SU-DHL-6 (cell line): ENCODE data around the gene SGIP1.

Experiments used
- H2AFZ ChIP-seq: fragments of 200-600 bp; sonication (generic); 2 replicates; pipeline ENCODE4 v1.6.1; 2014; ENCODE audit warnings: low read depth, mild to moderate bottlenecking, moderate library complexity, mixed read lengths, antibody characterized with exemption, low read length; ENCODE audit not compliant: severe bottlenecking
- H3F3A ChIP-seq: fragments of 200-600 bp; shearing (Covaris generic); 2 replicates; pipeline ENCODE4 v1.6.0; 2016; ENCODE audit warnings: antibody characterized with exemption, mild to moderate bottlenecking; ENCODE audit not compliant: insufficient read depth
- H3K27ac ChIP-seq: fragments of 200-600 bp; sonication (generic); 2 replicates; pipeline ENCODE4 v1.5.1; 2016; ENCODE audit warnings: low read depth, mild to moderate bottlenecking, low read length, moderate library complexity, mixed read lengths
- H3K27me3 ChIP-seq: fragments of 200-600 bp; sonication (generic), shearing (Covaris generic); 2 replicates; pipeline ENCODE4 v1.6.0; 2014; ENCODE audit warnings: mild to moderate bottlenecking, low read length
- H3K36me3 ChIP-seq: fragments of 200-600 bp; sonication (generic); 2 replicates; pipeline ENCODE4 v1.6.1; 2014; ENCODE audit warnings: mild to moderate bottlenecking, low read length, mixed read lengths
- H3K4me2 ChIP-seq: fragments of 300-600, 200-600 bp; shearing (Covaris generic), sonication (generic); 2 replicates; pipeline ENCODE4 v1.6.0; 2014; ENCODE audit warnings: low read length, low read depth, mild to moderate bottlenecking; ENCODE audit not compliant: poor library complexity, severe bottlenecking
- H3K4me3 ChIP-seq: fragments of 200-600 bp; sonication (generic); 2 replicates; pipeline ENCODE4 v1.5.1; 2014; ENCODE audit warnings: antibody characterized with exemption, low read length, mild to moderate bottlenecking, mixed read lengths; ENCODE audit not compliant: insufficient read depth, poor library complexity, severe bottlenecking
- H3K79me2 ChIP-seq: fragments of 200-600 bp; sonication (generic); 2 replicates; pipeline ENCODE4 v1.6.1; 2014; ENCODE audit warnings: mild to moderate bottlenecking, low read length, moderate library complexity; ENCODE audit not compliant: insufficient read depth
- H3K9ac ChIP-seq: fragments of 200-600 bp; sonication (generic); 2 replicates; pipeline ENCODE4 v1.7.0; 2014; ENCODE audit warnings: mild to moderate bottlenecking, low read length
- H3K9me2 ChIP-seq: fragments of 200-600 bp; sonication (generic); replicated peaks from 2 replicates; pipeline ENCODE4 v1.6.1; 2014; ENCODE audit warnings: low read length; ENCODE audit not compliant: insufficient read depth
- H3K9me3 ChIP-seq: fragments of 200-600 bp; sonication (generic); 2 replicates; pipeline ENCODE4 v1.6.1; 2014; ENCODE audit warnings: low read length, mixed read lengths; ENCODE audit not compliant: insufficient read depth
- H4K20me1 ChIP-seq: fragments of 200-600 bp; sonication (generic); 2 replicates; pipeline ENCODE4 v1.6.1; 2014; ENCODE audit warnings: low read depth, mild to moderate bottlenecking, antibody characterized with exemption, low read length, moderate library complexity, mixed read lengths
- CTCF ChIP-seq: fragments of 200-600 bp; sonication (generic); IDR thresholded peaks from one replicate; pipeline ENCODE4 v1.5.1; 2017; ENCODE audit warnings: antibody characterized with exemption, mild to moderate bottlenecking, low read length, moderate library complexity; ENCODE audit not compliant: insufficient read depth, poor library complexity, severe bottlenecking
- EZH2phosphoT487 ChIP-seq: fragments of 200-600 bp; sonication (generic), shearing (Covaris generic); conservative IDR thresholded peaks from 2 replicates; pipeline ENCODE4 v1.6.1; 2018; ENCODE audit warnings: mild to moderate bottlenecking, antibody characterized with exemption, low read length, moderate library complexity, mixed read lengths

Gene SGIP1

GRCh38 chr1:66692681-66693080, 158.7 kb downstream of the SGIP1 start:
- no peaks in the 10 kb centered on the region for H3K9me2 ChIP-seq
- TF ChIP-seq EZH2phosphoT487, result no peak
- no peak for TF ChIP-seq CTCF
- no peak overlapping the region for H3K4me3 ChIP-seq
- no peaks in the 10 kb centered on the region; the same call in 1 of the 2 replicates for H4K20me1 ChIP-seq
- no peaks in the 10 kb centered on the region for H3F3A ChIP-seq
- no peak overlapping the region for H3K27ac ChIP-seq
- H3K79me2 ChIP-seq, result no peaks in the 10 kb centered on the region
- no peaks in the 10 kb centered on the region for H3K36me3 ChIP-seq
- H3K9ac ChIP-seq, result no peak overlapping the region
- H3K4me2 ChIP-seq, result no peak overlapping the region
- H3K9me3 ChIP-seq, result no peaks in the 10 kb centered on the region
- no peaks in the 10 kb centered on the region for H3K27me3 ChIP-seq
- no peak overlapping the region for H2AFZ ChIP-seq

GRCh38 chr1:66693856-66694255, 159.9 kb downstream of the SGIP1 start:
- no peak overlapping the region for H3K4me2 ChIP-seq
- no peak overlapping the region for H2AFZ ChIP-seq
- no peaks in the 10 kb centered on the region for H3K9me2 ChIP-seq
- H3K4me3 ChIP-seq, result no peak overlapping the region
- H3K79me2 ChIP-seq, result no peaks in the 10 kb centered on the region
- H3F3A ChIP-seq, result no peaks in the 10 kb centered on the region
- no peaks in the 10 kb centered on the region for H3K27me3 ChIP-seq
- no peak overlapping the region for H3K9ac ChIP-seq
- TF ChIP-seq CTCF (no peak), EZH2phosphoT487 (no peak)
- H3K36me3 ChIP-seq, result no peaks in the 10 kb centered on the region
- H4K20me1 ChIP-seq, result no peaks in the 10 kb centered on the region; the same call in 1 of the 2 replicates
- H3K9me3 ChIP-seq, result no peaks in the 10 kb centered on the region
- H3K27ac ChIP-seq, result no peak overlapping the region

GRCh38 chr1:66695116-66695515, 161.2 kb downstream of the SGIP1 start:
- Histone ChIP-seq H3K4me2 (no peak overlapping the region), H3K27ac (no peak overlapping the region), H3F3A (no peaks in the 10 kb centered on the region), H3K9me3 (no peaks in the 10 kb centered on the region), H3K36me3 (no peaks in the 10 kb centered on the region), H2AFZ (no peak overlapping the region), H3K79me2 (no peaks in the 10 kb centered on the region), H4K20me1 (no peaks in the 10 kb centered on the region; the same call in 1 of the 2 replicates), H3K27me3 (no peaks in the 10 kb centered on the region), H3K9me2 (no peaks in the 10 kb centered on the region), H3K4me3 (no peak overlapping the region), H3K9ac (no peak overlapping the region)
- TF ChIP-seq CTCF, result no peak
- no peak for TF ChIP-seq EZH2phosphoT487

- Histone ChIP-seq H3K27ac (no peak overlapping the region), H3K9ac (no peak overlapping the region), H3K36me3 (no peaks in the 10 kb centered on the region), H2AFZ (no peak overlapping the region), H4K20me1 (no peaks in the 10 kb centered on the region; the same call in 1 of the 2 replicates), H3K9me2 (no peaks in the 10 kb centered on the region), H3K9me3 (no peaks in the 10 kb centered on the region), H3K4me3 (no peak overlapping the region), H3K4me2 (no peak overlapping the region), H3K27me3 (no peaks in the 10 kb centered on the region), H3K79me2 (no peaks in the 10 kb centered on the region), H3F3A (no peaks in the 10 kb centered on the region)
- no peak for TF ChIP-seq CTCF
- no peak for TF ChIP-seq EZH2phosphoT487
Observed at GRCh38 chr1:66696771-66697170, 162.8 kb downstream of the SGIP1 start.
